ENCODE data around the gene EXOC2.

DNA sequence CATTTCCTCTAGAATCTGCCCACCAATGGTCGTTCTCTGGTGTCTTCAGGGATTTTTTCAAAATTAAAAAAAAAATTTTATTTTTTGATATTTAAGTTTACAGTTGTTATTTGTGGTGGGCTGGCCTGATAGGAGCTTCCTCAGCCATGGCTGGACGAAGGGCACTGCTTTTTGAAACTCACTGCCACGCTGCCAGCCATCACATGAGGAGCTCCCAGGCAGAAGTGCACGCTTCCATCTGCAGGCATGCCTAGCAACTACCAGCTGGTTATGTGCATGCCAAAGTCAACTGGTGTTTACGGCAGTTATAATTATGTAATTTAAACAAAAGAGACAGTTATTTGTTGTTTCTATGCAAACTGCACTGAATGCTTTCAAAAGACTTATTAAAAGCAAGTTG is 196.3 kb downstream of the EXOC2 start:
- TF ChIP-seq CTCF (conservative IDR thresholded peaks at IDR 0.05): no peak
- no peak for TF ChIP-seq ZFX (IDR thresholded peaks at IDR 0.05)

Data from C4-2B (cell line).